ENCODE results near the gene NCKAP5.
A peak's percentile ranks its signal among the peaks of the same experiment; 100 is the strongest.

NCKAP5 gene

DNA sequence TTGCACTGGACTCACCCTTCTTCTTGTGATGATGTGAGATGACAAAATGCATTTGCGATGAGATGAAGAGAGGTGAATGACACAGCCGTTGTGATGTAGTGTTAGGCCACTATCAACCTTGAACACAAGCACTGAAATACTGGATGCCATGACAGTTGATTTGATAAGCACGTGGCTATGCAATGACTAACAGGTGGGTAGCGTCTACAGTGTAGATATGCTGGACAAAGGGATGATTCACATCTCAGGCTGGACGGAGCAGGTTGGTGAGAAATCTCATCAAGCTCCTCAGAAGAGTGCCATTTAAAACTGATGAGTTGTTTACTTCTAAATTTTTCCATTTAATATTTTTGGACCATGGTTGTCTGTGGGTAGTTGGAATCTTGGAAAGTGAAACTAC is 522.5 kb downstream of the NCKAP5 start:
- no peak for DNase-seq (ENCODE audit: low read depth)
- TF ChIP-seq, protein P1, sequence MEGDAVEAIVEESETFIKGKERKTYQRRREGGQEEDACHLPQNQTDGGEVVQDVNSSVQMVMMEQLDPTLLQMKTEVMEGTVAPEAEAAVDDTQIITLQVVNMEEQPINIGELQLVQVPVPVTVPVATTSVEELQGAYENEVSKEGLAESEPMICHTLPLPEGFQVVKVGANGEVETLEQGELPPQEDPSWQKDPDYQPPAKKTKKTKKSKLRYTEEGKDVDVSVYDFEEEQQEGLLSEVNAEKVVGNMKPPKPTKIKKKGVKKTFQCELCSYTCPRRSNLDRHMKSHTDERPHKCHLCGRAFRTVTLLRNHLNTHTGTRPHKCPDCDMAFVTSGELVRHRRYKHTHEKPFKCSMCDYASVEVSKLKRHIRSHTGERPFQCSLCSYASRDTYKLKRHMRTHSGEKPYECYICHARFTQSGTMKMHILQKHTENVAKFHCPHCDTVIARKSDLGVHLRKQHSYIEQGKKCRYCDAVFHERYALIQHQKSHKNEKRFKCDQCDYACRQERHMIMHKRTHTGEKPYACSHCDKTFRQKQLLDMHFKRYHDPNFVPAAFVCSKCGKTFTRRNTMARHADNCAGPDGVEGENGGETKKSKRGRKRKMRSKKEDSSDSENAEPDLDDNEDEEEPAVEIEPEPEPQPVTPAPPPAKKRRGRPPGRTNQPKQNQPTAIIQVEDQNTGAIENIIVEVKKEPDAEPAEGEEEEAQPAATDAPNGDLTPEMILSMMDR (IDR thresholded peaks at IDR 0.05; ENCODE audit: low read depth, low read length, missing control alignments) = no peak
- no peak overlapping the region for H3K4me3 ChIP-seq (ENCODE audit: low read depth, low read length)
- in situ Hi-C loops (cut with HindIII; ENCODE audit: low sequenced_read_pairs) = no loop called here

DNA sequence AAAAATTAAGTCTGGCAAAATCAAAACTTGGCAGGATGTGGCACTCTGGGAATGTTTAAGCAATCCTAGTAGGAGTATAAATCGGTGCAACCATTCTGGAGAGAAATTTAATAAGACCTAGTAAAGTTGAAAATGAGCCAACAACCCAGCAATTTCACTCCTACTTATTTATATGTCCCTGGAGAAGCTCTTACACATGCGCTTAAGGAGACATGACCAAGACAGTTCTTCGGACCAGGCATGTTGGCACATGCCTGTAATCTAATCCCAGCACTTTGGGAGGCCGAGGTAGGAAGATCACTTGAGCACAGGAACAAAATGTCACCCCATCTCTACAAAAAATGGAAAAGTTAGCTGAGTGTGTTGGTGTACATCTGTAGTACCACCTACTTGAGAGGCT is 523.7 kb downstream of the NCKAP5 start:
- H3K4me3 ChIP-seq (ENCODE audit: low read depth, low read length) = no peak overlapping the region
- in situ Hi-C loops (cut with HindIII; ENCODE audit: low sequenced_read_pairs) = no loop called here
- TF ChIP-seq, protein P1 (IDR thresholded peaks at IDR 0.05; ENCODE audit: low read depth, low read length, missing control alignments) = no peak
- DNase-seq (ENCODE audit: low read depth) = no peak

DNA sequence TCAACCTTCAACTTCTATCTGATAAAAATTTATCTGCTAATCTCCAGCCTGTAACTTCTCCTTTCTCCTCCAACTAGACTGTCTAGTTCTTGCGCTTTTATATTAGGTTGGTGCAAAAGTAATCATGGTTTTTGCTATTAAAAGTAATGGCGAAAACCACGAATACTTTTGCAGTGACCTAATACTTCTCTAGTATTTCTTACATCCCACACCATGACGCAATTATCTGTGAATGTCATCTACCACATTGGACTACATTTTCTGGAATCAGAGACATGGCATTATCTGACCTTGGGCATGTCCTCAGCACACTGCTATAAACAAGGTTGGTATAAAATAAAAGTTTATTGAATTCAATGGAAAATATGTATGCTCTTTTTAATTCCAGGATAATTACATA is 528.1 kb downstream of the NCKAP5 start:
- in situ Hi-C loops (cut with HindIII; ENCODE audit: low sequenced_read_pairs) = no loop called here
- no peak for DNase-seq (ENCODE audit: low read depth)
- H3K4me3 ChIP-seq (ENCODE audit: low read depth, low read length) = no peak overlapping the region
- TF ChIP-seq, protein P1 (IDR thresholded peaks at IDR 0.05; ENCODE audit: low read depth, low read length, missing control alignments) = no peak

DNA sequence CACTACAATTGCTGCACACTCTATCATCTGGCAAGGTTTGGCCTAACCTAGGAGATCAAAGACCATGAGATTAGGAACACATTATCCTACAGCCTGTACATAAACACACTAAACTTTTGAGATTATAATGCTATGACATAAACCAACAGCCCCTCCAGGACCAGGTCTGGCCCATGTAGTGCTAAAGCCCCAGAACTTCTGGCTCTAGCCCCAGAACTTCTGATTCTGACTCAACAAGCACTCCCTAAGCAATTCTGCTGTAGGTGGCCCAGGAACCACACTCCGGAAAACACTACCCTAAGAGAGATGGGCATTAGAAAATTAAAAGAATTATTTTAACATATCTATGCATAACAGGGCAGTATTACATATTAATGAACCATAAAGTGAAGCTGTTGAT is 528.7 kb downstream of the NCKAP5 start:
- no peak for DNase-seq (ENCODE audit: low read depth)
- in situ Hi-C loops (cut with HindIII; ENCODE audit: low sequenced_read_pairs) = no loop called here
- H3K4me3 ChIP-seq (ENCODE audit: low read depth, low read length) = no peak overlapping the region
- TF ChIP-seq, protein P1 (IDR thresholded peaks at IDR 0.05; ENCODE audit: low read depth, low read length, missing control alignments) = no peak

DNA sequence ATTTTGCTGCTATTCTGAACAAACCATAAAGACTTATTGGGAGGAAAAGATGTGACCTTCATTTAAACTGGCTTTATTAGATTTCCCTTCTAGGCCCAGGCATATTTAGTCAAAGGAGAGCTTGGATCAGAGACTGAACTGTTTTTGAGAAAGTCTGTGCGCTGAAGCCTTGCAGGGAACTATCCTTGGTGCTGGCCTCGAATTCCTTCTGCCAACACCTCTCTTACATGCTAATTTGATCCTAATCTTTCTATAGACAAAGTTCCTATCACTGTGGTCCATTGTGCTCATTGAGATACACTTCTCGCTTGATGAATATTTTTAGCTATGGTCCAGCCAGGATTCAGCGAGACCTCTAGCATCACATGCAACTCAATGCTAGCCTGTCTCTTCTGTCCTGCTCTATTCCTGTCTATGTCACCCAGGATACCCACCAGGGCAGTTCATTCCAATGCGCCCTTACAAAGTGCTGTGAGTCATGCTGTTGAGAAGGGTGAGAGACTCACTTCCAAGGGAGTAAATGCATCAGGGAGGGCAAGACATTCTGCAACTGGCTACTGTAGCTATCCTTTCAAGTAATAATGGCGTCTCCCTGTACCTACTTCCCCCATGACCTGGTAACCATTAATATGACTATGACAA is 541.6 kb downstream of the NCKAP5 start:
- TF ChIP-seq, protein P1 (IDR thresholded peaks at IDR 0.05; ENCODE audit: low read depth, low read length, missing control alignments) = no peak
- DNase-seq (ENCODE audit: low read depth) = peak; percentile 1
- no peak overlapping the region for H3K4me3 ChIP-seq (ENCODE audit: low read depth, low read length)
- in situ Hi-C loops (cut with HindIII; ENCODE audit: low sequenced_read_pairs) = no loop called here

DNA sequence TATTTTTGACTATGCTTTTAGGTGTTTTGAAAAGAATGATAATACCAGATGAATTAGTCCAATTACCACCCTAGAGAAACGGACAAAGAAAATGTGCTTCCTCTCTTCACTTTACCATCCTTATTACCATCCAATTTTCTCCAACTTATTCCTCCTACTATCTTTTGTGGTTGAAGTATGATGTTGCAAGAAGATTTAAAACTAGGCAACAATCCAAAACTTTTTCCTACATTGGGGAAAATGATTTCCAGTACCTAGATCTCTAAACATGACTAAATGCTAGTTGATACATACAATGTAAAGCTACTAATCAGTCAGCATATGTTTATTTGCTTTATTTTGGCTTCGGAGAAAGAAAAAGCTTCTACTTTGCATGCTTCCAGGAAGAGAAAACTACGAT is 543.3 kb downstream of the NCKAP5 start:
- no peak overlapping the region for H3K4me3 ChIP-seq (ENCODE audit: low read depth, low read length)
- TF ChIP-seq, protein P1 (IDR thresholded peaks at IDR 0.05; ENCODE audit: low read depth, low read length, missing control alignments) = no peak
- in situ Hi-C loops (cut with HindIII; ENCODE audit: low sequenced_read_pairs) = no loop called here
- DNase-seq (ENCODE audit: low read depth) = no peak
